H1 (cell line): ENCODE data around the gene RALGAPA2. TPM values are rescaled to one million over a fixed set of nuclear protein-coding genes. Genes with fewer than 3 reads are reported as not detected.
A peak's percentile ranks its signal among the peaks of the same experiment; 100 is the strongest.

ENCODE experiments used
- CTCF ChIA-PET: fragments of 300-600 bp; sonication (Branson Sonifier 250); formaldehyde crosslinking; loops from one replicate; lab custom pipeline; 2021; ENCODE audit not compliant: partially characterized antibody; lab: Charles Lee
- POLR2A ChIA-PET: fragments of 300-600 bp; sonication (Branson Sonifier 250); formaldehyde crosslinking; loops from one replicate; lab custom pipeline; 2021; ENCODE audit warnings: inconsistent platforms; ENCODE audit not compliant: partially characterized antibody; lab: Charles Lee
- DNase-seq, 2 experiments: peaks; one replicate each; pipeline versions ENCODE4 v3.0.0 to v3.0.0-alpha.2; 2010 to 2022; ENCODE audit warnings: low spot score in 2 of 2, low read depth in 1 of 2, mixed read lengths in 1 of 2
- FAIRE-seq: peaks from 2 replicates; lab custom pipeline; 2011; peaks lifted over from hg19 to GRCh38; lab: Jason Lieb, UNC
- H2AFZ ChIP-seq: 2 replicates; pipeline ENCODE4 v1.8.1; 2012; ENCODE audit warnings: low read length, inconsistent platforms
- H2AK5ac ChIP-seq: 2 replicates; pipeline ENCODE4 v1.6.1; 2013; ENCODE audit warnings: low read depth, low read length
- H2BK120ac ChIP-seq: replicated peaks from 2 replicates; pipeline ENCODE3; 2013; ENCODE audit warnings: low read depth, low read length, inconsistent platforms
- H2BK12ac ChIP-seq: 2 replicates; pipeline ENCODE4 v1.6.1; 2013; ENCODE audit warnings: low read depth, low read length
- H2BK15ac ChIP-seq: 2 replicates; pipeline ENCODE4 v1.6.1; 2013; ENCODE audit warnings: low read length
- H2BK20ac ChIP-seq: 2 replicates; pipeline ENCODE4 v1.6.1; 2013; ENCODE audit warnings: low read length
- H2BK5ac ChIP-seq: 2 replicates; pipeline ENCODE4 v1.6.1; 2013; ENCODE audit warnings: low read depth, low read length
- H3K14ac ChIP-seq: 2 replicates; pipeline ENCODE4 v1.6.1; 2013; ENCODE audit warnings: inconsistent platforms; ENCODE audit not compliant: insufficient read length
- H3K18ac ChIP-seq: 2 replicates; pipeline ENCODE4 v1.6.1; 2013; ENCODE audit warnings: low read length; ENCODE audit errors: extremely low read depth
- H3K23ac ChIP-seq: 2 replicates; pipeline ENCODE4 v1.6.1; 2013; ENCODE audit warnings: inconsistent platforms; ENCODE audit not compliant: insufficient read length
- H3K23me2 ChIP-seq: 2 replicates; pipeline ENCODE4 v1.6.1; 2013; ENCODE audit warnings: low read depth, low read length
- H3K27ac ChIP-seq: 2 replicates; pipeline ENCODE4 v1.6.1; 2011; ENCODE audit warnings: low read depth, low read length, inconsistent platforms
- H3K27me3 ChIP-seq, 4 experiments: replicated peaks in 1 of 4; 1 replicate in 1 of 4; 2 replicates in 3 of 4; pipeline versions ENCODE4 v1.6.1 to v1.8.1; 2011 to 2013; ENCODE audit warnings: low read length in 3 of 4, mild to moderate bottlenecking in 3 of 4, inconsistent platforms in 2 of 4, mixed read lengths in 2 of 4, moderate library complexity in 1 of 4; ENCODE audit not compliant: control insufficient read depth in 3 of 4, insufficient read depth in 3 of 4; ENCODE audit errors: extremely low read depth in 1 of 4
- H3K36me3 ChIP-seq, 4 experiments: 2 replicates each; pipeline versions ENCODE4 v1.6.1 to v1.8.1; 2011 to 2013; ENCODE audit warnings: mild to moderate bottlenecking in 4 of 4, low read length in 3 of 4, moderate library complexity in 2 of 4, control low read depth in 1 of 4, inconsistent platforms in 1 of 4; ENCODE audit not compliant: insufficient read depth in 4 of 4, control insufficient read depth in 2 of 4
- H3K4ac ChIP-seq: replicated peaks from 2 replicates; pipeline ENCODE3; 2013; ENCODE audit warnings: low read length, low read depth, mixed read lengths, inconsistent platforms; ENCODE audit not compliant: insufficient read length
- H3K4me1 ChIP-seq, 4 experiments: replicated peaks in 1 of 4; 1 replicate in 1 of 4; 2 replicates in 3 of 4; pipeline versions ENCODE4 v1.6.1 to v1.8.1; 2011 to 2013; ENCODE audit warnings: low read length in 3 of 4, inconsistent platforms in 2 of 4, mixed read lengths in 1 of 4; ENCODE audit not compliant: insufficient read depth in 4 of 4, control insufficient read depth in 3 of 4
- H3K4me2 ChIP-seq, 2 experiments: 2 replicates each; pipeline versions ENCODE4 v1.6.1 to v1.8.1; 2011 to 2013; ENCODE audit warnings: low read depth in 2 of 2, low read length in 2 of 2, control low read depth in 1 of 2, inconsistent platforms in 1 of 2, mild to moderate bottlenecking in 1 of 2; ENCODE audit not compliant: insufficient read depth in 1 of 2
- H3K4me3 ChIP-seq, 4 experiments: fragments of 200-600, 300-600 bp in 1 of 4; sonication (generic), shearing (Covaris generic), sonication (Bioruptor Twin) in 1 of 4; 2 replicates each; pipeline versions ENCODE4 v1.5.1 to v1.8.1; 2011 to 2016; ENCODE audit warnings: low read length in 4 of 4, low read depth in 3 of 4, control low read depth in 2 of 4, inconsistent platforms in 2 of 4, mild to moderate bottlenecking in 2 of 4, mixed read lengths in 1 of 4, moderate library complexity in 1 of 4; ENCODE audit not compliant: insufficient read depth in 2 of 4; ENCODE audit errors: extremely low read depth in 1 of 4
- H3K56ac ChIP-seq: replicated peaks from 2 replicates; pipeline ENCODE3; 2013; ENCODE audit warnings: low read depth, mild to moderate bottlenecking, mixed read lengths, low read length, inconsistent platforms; ENCODE audit not compliant: insufficient read length
- H3K79me1 ChIP-seq: 2 replicates; pipeline ENCODE4 v1.6.1; 2013; ENCODE audit warnings: low read depth, low read length, control low read depth
- H3K79me2 ChIP-seq, 2 experiments: 2 replicates each; pipeline versions ENCODE4 v1.6.1 to v1.8.1; 2012 to 2013; ENCODE audit warnings: low read length in 2 of 2, mild to moderate bottlenecking in 2 of 2, inconsistent platforms in 1 of 2; ENCODE audit not compliant: insufficient read depth in 2 of 2, control insufficient read depth in 1 of 2
- H3K9ac ChIP-seq, 4 experiments: replicated peaks in 1 of 4; 1 replicate in 1 of 4; 2 replicates in 3 of 4; pipeline versions ENCODE4 v1.6.1 to v1.8.1; 2011 to 2013; ENCODE audit warnings: low read depth in 3 of 4, low read length in 3 of 4, control low read depth in 2 of 4, mild to moderate bottlenecking in 2 of 4, moderate library complexity in 2 of 4, inconsistent platforms in 1 of 4; ENCODE audit errors: extremely low read depth in 1 of 4
- H3K9me3 ChIP-seq, 2 experiments: 2 replicates each; pipeline versions ENCODE4 v1.6.1 to v1.8.1; 2012 to 2013; ENCODE audit warnings: mild to moderate bottlenecking in 2 of 2, moderate library complexity in 2 of 2, control low read depth in 1 of 2, inconsistent platforms in 1 of 2, low read depth in 1 of 2, low read length in 1 of 2, mixed read lengths in 1 of 2; ENCODE audit not compliant: insufficient read depth in 2 of 2
- H4K20me1 ChIP-seq, 2 experiments: replicated peaks in 1 of 2; 2 replicates each; pipeline versions ENCODE3 to v1.8.1; 2011 to 2013; ENCODE audit warnings: inconsistent platforms in 2 of 2, low read length in 2 of 2, mild to moderate bottlenecking in 1 of 2; ENCODE audit not compliant: insufficient read depth in 2 of 2, control insufficient read depth in 1 of 2
- H4K5ac ChIP-seq: 2 replicates; pipeline ENCODE4 v1.6.1; 2013; ENCODE audit warnings: low read length, low read depth, mixed read lengths, inconsistent platforms; ENCODE audit not compliant: insufficient read length
- H4K8ac ChIP-seq: 2 replicates; pipeline ENCODE4 v1.8.0; 2013; ENCODE audit warnings: mild to moderate bottlenecking, moderate library complexity, low read length, inconsistent platforms; ENCODE audit not compliant: insufficient read depth; ENCODE audit errors: extremely low read depth
- H4K91ac ChIP-seq: replicated peaks from 2 replicates; pipeline ENCODE3; 2013; ENCODE audit warnings: low read length, mixed read lengths, inconsistent platforms; ENCODE audit not compliant: insufficient read length
- BACH1 ChIP-seq: IDR thresholded peaks from 2 replicates; pipeline ENCODE4 v1.6.1; 2012; ENCODE audit warnings: low read length, improper control_type of control experiment
- WGBS, 2 experiments: shearing (Covaris generic) in 1 of 2; methylation state at CpG; one replicate each; pipeline versions ENCODE4 v1.1.6 to v1.1.7; 2013 to 2015; ENCODE audit warnings: low lambda C conversion rate in 2 of 2, mixed read lengths in 2 of 2, inconsistent platforms in 1 of 2, low coverage in 1 of 2, missing lambda C conversion rate in 1 of 2; ENCODE audit not compliant: insufficient replicate concordance in 2 of 2, insufficient coverage in 1 of 2, insufficient read length in 1 of 2; ENCODE audit errors: extremely low coverage in 1 of 2, missing lambda C conversion rate in 1 of 2; 5-methylcytosine and 5-hydroxymethylcytosine counted together
- polyA plus RNA-seq, 7 experiments: library from polyadenylated mRNA; depleted of rRNA in 3 of 7; stranded (reverse) in 5 of 7; unstranded in 2 of 7; fragments of >200 nt in 5 of 7; fragments of 200-250 nt in 2 of 7; gene quantifications; 1 replicate in 5 of 7; 2 replicates in 1 of 7; 4 replicates in 1 of 7; pipeline versions ENCODE4 v1.2.1 to v1.2.3, GENCODE V29; 2011 to 2013; ENCODE audit warnings: missing spikeins in 2 of 7, mixed read lengths in 2 of 7
- total RNA-seq: library from RNA; stranded (reverse); fragmentation: NEBNext Ultra II Directional; extraction: Animal tissue kit (Norgen Biotek cat#: 25700); gene quantifications from 2 replicates; pipeline ENCODE4 v1.2.1, GENCODE V29; 2021

Gene RALGAPA2
- total and polyA plus RNA-seq, 2 of the 8 experiments (the other 6 are each of a cell fraction or from before 2014, with no cell fraction given): 5.1 to 25.5 TPM

- ChIA-PET CTCF (interaction anchor here (0.6 to 2.7 kb wide), 8 partner anchors 11 to 887 kb away, joined by 3 to 10 read pairs (median 4); no protein-coding TSS in a partner anchor), POLR2A (interaction anchor here (0.7 kb wide), 1 partner anchor 10 kb away, joined by 3 read pairs; no protein-coding TSS in a partner anchor)
- Histone ChIP-seq H3K4me3 (peak overlapping the region in 1 of 4 experiments; percentile 20; a peak in 1 of 8 replicates), H4K8ac (no peak overlapping the region), H2AK5ac (no peak overlapping the region), H3K9me3 (no peaks in the 10 kb centered on the region), H2BK15ac (no peak overlapping the region), H3K79me2 (0 out of 4 replicates have a peak, but pooled peaks cover 0 to 3% of the 10 kb centered on the region in 2 experiments), H3K23ac (no peak overlapping the region), H3K56ac (no peak overlapping the region), H3K18ac (no peak overlapping the region), H2BK20ac (no peak overlapping the region), H4K91ac (no peak overlapping the region), H2BK12ac (no peak overlapping the region), H4K20me1 (peaks cover 2 to 4% of the 10 kb centered on the region in 2 experiments), H3K79me1 (no peaks in the 10 kb centered on the region), H3K23me2 (no peaks in the 10 kb centered on the region; the same call in 1 of the 2 replicates), H4K5ac (no peak overlapping the region), H3K9ac (no peak overlapping the region), H3K4me1 (peaks cover 0 to 14% (median 3%) of the 10 kb centered on the region in 4 experiments; a peak in 4 of 7 replicates), H3K4ac (no peak overlapping the region), H3K4me2 (peak overlapping the region; percentile 37 to 43; a peak in 2 of 4 replicates), H2AFZ (no peak overlapping the region), H3K36me3 (no peaks in the 10 kb centered on the region; a peak in 2 of 8 replicates), H3K27me3 (no peaks in the 10 kb centered on the region; a peak in 1 of 7 replicates), H3K27ac (no peak overlapping the region), H3K14ac (no peak overlapping the region), H2BK120ac (no peak overlapping the region), H2BK5ac (no peak overlapping the region)
- 55% methylated on average over 5 of the region's 5 CpGs; no CpG with 5 or more reads in 1 of the 2 experiments for WGBS, 2 experiments
- no peak for TF ChIP-seq BACH1
- FAIRE-seq: no peak
- DNase-seq: no peak
These were observed 46.1 kb downstream of the RALGAPA2 start for GRCh38 chr20:20666359-20666758.
